Keratinocyte (primary cell): Measurements from ENCODE around the gene GRIN3B. TPM values are rescaled to one million over a fixed set of nuclear protein-coding genes. Genes with fewer than 3 reads are reported as not detected.

Source experiments
- DNase-seq: peaks from one replicate; pipeline ENCODE4 v3.0.0-alpha.2; 2011; ENCODE audit warnings: low read depth, missing footprints, low spot score
- FAIRE-seq: peaks from 2 replicates; lab custom pipeline; 2011; peaks lifted over from hg19 to GRCh38; lab: Jason Lieb, UNC
- H2AFZ ChIP-seq: 2 replicates; pipeline ENCODE4 v1.6.0; 2012; ENCODE audit warnings: low read length, control low read depth, inconsistent platforms; ENCODE audit not compliant: control insufficient read depth
- H3K27ac ChIP-seq: 2 replicates; pipeline ENCODE4 v1.5.1; 2011; ENCODE audit warnings: low read length; ENCODE audit not compliant: control insufficient read depth, insufficient read depth
- H3K27me3 ChIP-seq: 3 replicates; pipeline ENCODE4 v1.6.0; 2011; ENCODE audit warnings: low read length; ENCODE audit not compliant: control insufficient read depth, insufficient read depth; ENCODE audit errors: extremely low read depth
- H3K36me3 ChIP-seq, 2 experiments: 2 replicates in 1 of 2; 3 replicates in 1 of 2; pipeline ENCODE4 v1.5.1; 2011; ENCODE audit warnings: low read length in 2 of 2, mild to moderate bottlenecking in 1 of 2; ENCODE audit not compliant: control insufficient read depth in 2 of 2, insufficient read depth in 2 of 2; ENCODE audit errors: extremely low read depth in 1 of 2
- H3K4me1 ChIP-seq: 3 replicates; pipeline ENCODE4 v1.5.1; 2011; ENCODE audit warnings: low read length; ENCODE audit not compliant: control insufficient read depth, insufficient read depth; ENCODE audit errors: extremely low read depth
- H3K4me2 ChIP-seq: 3 replicates; pipeline ENCODE4 v1.6.0; 2011; ENCODE audit warnings: low read depth, low read length; ENCODE audit not compliant: control insufficient read depth, insufficient read depth; ENCODE audit errors: extremely low read depth
- H3K4me3 ChIP-seq, 3 experiments: fragments of 200-600 bp in 1 of 3; sonication (generic) in 1 of 3; 2 replicates in 2 of 3; 3 replicates in 1 of 3; pipeline ENCODE4 v1.5.1; 2011 to 2016; ENCODE audit warnings: low read length in 3 of 3, mild to moderate bottlenecking in 3 of 3, control low read depth in 2 of 3, inconsistent platforms in 1 of 3, low read depth in 1 of 3, mixed read lengths in 1 of 3, mixed run types in 1 of 3, moderate library complexity in 1 of 3; ENCODE audit not compliant: control insufficient read depth in 2 of 3, insufficient read depth in 2 of 3; ENCODE audit errors: extremely low read depth in 1 of 3
- H3K79me2 ChIP-seq: 2 replicates; pipeline ENCODE4 v1.6.0; 2012; ENCODE audit warnings: low read length; ENCODE audit not compliant: control insufficient read depth, insufficient read depth
- H3K9ac ChIP-seq: 3 replicates; pipeline ENCODE4 v1.6.0; 2011; ENCODE audit warnings: low read length; ENCODE audit not compliant: control insufficient read depth, insufficient read depth; ENCODE audit errors: extremely low read depth
- H3K9me1 ChIP-seq: 3 replicates; pipeline ENCODE4 v1.6.0; 2011; ENCODE audit warnings: low read length; ENCODE audit not compliant: control insufficient read depth, insufficient read depth; ENCODE audit errors: extremely low read depth
- H3K9me3 ChIP-seq: 2 replicates; pipeline ENCODE4 v1.5.1; 2012; ENCODE audit warnings: low read depth, low read length; ENCODE audit not compliant: control insufficient read depth
- H4K20me1 ChIP-seq: 3 replicates; pipeline ENCODE4 v1.6.0; 2011; ENCODE audit warnings: low read length; ENCODE audit not compliant: control insufficient read depth, insufficient read depth; ENCODE audit errors: extremely low read depth
- EZH2 ChIP-seq: IDR thresholded peaks from one replicate; pipeline ENCODE4 v1.6.1; 2012; ENCODE audit warnings: inconsistent platforms, mild to moderate bottlenecking, low read length, moderate library complexity
- dilution Hi-C: fragments of 300-500 bp; cut with MboI; formaldehyde crosslinking; loops from one replicate; pipeline ENCODE4 v1.7.0; 2020; ENCODE audit warnings: low sequenced_read_pairs; ENCODE audit not compliant: extremely low pct_ligation_motif_present
- polyA plus RNA-seq, 5 experiments: library from polyadenylated mRNA; depleted of rRNA in 3 of 5; stranded (reverse) in 3 of 5; stranded (forward) in 1 of 5; unstranded in 1 of 5; fragments of >200 nt; gene quantifications; 1 replicate in 1 of 5; 2 replicates in 3 of 5; 3 replicates in 1 of 5; pipeline versions ENCODE4 v1.2.1 to v1.2.3, GENCODE V29; 2011 to 2012; ENCODE audit warnings: missing spikeins in 2 of 5, low read depth in 1 of 5, low replicate concordance in 1 of 5
- TF ChIP-seq, protein P1 (sequence below), 3 experiments: IDR thresholded peaks in 1 of 3; conservative IDR thresholded peaks in 1 of 3; optimal IDR thresholded peaks in 1 of 3; 2 replicates in 2 of 3; 3 replicates in 1 of 3; pipeline versions ENCODE3 to v1.5.1; 2011; ENCODE audit warnings: low read length in 3 of 3, mild to moderate bottlenecking in 3 of 3, moderate library complexity in 2 of 3, control low read depth in 1 of 3, inconsistent platforms in 1 of 3; ENCODE audit not compliant: insufficient read depth in 2 of 3; ENCODE audit errors: extremely low read depth in 1 of 3

GRIN3B gene
- polyA plus RNA-seq, 1 donor (not counting 4 experiments of a cell fraction or from before 2014, with no cell fraction given): 0.20 TPM

DNA sequence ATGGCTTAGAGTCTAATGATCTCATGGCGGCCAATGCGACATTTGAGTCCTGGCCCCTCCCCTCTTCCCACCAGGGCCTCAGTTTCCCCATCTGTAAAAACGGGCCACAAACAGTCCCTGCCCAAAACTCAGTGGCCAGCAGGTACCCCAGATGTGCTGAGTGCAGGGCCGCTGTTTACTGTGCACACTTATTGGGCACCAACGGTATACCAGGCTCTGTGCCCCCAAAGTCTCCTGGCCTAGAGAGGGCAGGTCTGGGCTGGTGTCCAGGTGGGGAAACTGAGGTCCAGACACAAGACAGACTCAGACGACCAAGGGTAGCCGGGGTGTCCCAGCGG lies 39.6 kb upstream of the GRIN3B start:
- Histone ChIP-seq H3K27ac (no peak overlapping the region), H4K20me1 (no peaks in the 10 kb centered on the region), H2AFZ (no peak overlapping the region), H3K4me2 (no peak overlapping the region), H3K4me1 (peaks cover 5% of the 10 kb centered on the region), H3K36me3 (peaks cover 2 to 7% of the 10 kb centered on the region in 2 experiments), H3K4me3 (no peak overlapping the region), H3K27me3 (no peaks in the 10 kb centered on the region), H3K9ac (no peak overlapping the region), H3K79me2 (no peaks in the 10 kb centered on the region), H3K9me1 (no peaks in the 10 kb centered on the region), H3K9me3 (no peaks in the 10 kb centered on the region)
- TF ChIP-seq, protein P1, sequence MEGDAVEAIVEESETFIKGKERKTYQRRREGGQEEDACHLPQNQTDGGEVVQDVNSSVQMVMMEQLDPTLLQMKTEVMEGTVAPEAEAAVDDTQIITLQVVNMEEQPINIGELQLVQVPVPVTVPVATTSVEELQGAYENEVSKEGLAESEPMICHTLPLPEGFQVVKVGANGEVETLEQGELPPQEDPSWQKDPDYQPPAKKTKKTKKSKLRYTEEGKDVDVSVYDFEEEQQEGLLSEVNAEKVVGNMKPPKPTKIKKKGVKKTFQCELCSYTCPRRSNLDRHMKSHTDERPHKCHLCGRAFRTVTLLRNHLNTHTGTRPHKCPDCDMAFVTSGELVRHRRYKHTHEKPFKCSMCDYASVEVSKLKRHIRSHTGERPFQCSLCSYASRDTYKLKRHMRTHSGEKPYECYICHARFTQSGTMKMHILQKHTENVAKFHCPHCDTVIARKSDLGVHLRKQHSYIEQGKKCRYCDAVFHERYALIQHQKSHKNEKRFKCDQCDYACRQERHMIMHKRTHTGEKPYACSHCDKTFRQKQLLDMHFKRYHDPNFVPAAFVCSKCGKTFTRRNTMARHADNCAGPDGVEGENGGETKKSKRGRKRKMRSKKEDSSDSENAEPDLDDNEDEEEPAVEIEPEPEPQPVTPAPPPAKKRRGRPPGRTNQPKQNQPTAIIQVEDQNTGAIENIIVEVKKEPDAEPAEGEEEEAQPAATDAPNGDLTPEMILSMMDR (optimal IDR thresholded peaks at IDR 0.05 in 1 of 3, IDR thresholded peaks at IDR 0.05 in 1 of 3, conservative IDR thresholded peaks at IDR 0.05 in 1 of 3; ENCODE audit: extremely low read depth in 1 of 3, insufficient read depth in 2 of 3, low read length in 3 of 3): no peak
- no peak for TF ChIP-seq EZH2
- dilution Hi-C loops: no loop called here
- FAIRE-seq: no peak
- no peak for DNase-seq

- dilution Hi-C loops: no loop called here
- Histone ChIP-seq H4K20me1 (no peaks in the 10 kb centered on the region), H3K9me1 (no peaks in the 10 kb centered on the region), H3K4me3 (no peak overlapping the region), H3K9me3 (peaks cover 2% of the 10 kb centered on the region), H2AFZ (no peak overlapping the region), H3K27ac (no peak overlapping the region), H3K27me3 (no peaks in the 10 kb centered on the region), H3K36me3 (peaks cover 3 to 11% of the 10 kb centered on the region in 2 experiments), H3K4me2 (no peak overlapping the region), H3K79me2 (no peaks in the 10 kb centered on the region), H3K4me1 (peaks cover 5% of the 10 kb centered on the region), H3K9ac (no peak overlapping the region)
- DNase-seq (no peak), FAIRE-seq (no peak)
- TF ChIP-seq EZH2: no peak
- TF ChIP-seq, protein P1 (optimal IDR thresholded peaks at IDR 0.05 in 1 of 3, IDR thresholded peaks at IDR 0.05 in 1 of 3, conservative IDR thresholded peaks at IDR 0.05 in 1 of 3; ENCODE audit: extremely low read depth in 1 of 3, insufficient read depth in 2 of 3, low read length in 3 of 3): no peak
Observed at GRCh38 chr19:961866-962620, 38.2 kb upstream of the GRIN3B start.
